ENCODE results near the gene NADK.

Gene NADK, protein sequence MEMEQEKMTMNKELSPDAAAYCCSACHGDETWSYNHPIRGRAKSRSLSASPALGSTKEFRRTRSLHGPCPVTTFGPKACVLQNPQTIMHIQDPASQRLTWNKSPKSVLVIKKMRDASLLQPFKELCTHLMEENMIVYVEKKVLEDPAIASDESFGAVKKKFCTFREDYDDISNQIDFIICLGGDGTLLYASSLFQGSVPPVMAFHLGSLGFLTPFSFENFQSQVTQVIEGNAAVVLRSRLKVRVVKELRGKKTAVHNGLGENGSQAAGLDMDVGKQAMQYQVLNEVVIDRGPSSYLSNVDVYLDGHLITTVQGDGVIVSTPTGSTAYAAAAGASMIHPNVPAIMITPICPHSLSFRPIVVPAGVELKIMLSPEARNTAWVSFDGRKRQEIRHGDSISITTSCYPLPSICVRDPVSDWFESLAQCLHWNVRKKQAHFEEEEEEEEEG

DNA sequence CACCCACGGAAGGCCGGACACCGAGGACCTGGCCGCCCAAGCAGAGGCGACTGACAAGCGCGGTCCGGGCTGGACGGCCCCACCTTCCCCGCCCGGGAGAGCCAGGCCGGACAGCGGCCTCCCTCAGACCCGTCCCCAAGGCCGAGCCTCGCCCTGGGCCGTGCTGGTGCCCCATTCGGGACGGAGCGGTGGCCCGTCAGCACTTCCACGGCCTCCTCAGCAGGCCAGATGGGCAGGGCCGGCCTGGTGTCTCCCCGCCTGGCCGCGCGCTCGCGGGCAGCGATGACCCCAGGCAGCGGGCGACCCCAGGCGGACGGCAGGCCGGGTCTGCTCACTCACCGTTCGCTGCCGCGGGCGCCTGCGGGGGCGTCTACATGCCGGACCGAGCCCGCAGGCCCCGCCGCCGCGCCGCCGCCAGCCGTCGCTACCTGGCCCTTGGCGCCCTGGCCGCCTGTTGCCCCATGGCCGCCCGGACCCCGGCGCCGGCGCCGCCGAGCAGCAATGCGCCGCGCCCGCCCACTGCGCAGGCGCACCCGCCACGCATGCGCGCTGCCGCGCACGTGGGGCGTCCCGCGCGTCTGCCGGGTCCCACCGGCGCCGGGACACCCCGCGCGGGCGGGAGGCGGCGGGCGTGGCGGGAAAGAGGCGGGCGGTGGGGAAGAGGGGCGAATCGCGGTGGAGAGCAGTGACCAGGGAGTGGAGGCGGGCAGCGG, at the start of gene NADK:
Gene NADK, minus strand, starts transcription at position 521 of the 713 bp plus-strand sequence. CDS start 13,064 bp downstream, outside the sequence.
- DNase-seq = peak; percentile 16

DNA sequence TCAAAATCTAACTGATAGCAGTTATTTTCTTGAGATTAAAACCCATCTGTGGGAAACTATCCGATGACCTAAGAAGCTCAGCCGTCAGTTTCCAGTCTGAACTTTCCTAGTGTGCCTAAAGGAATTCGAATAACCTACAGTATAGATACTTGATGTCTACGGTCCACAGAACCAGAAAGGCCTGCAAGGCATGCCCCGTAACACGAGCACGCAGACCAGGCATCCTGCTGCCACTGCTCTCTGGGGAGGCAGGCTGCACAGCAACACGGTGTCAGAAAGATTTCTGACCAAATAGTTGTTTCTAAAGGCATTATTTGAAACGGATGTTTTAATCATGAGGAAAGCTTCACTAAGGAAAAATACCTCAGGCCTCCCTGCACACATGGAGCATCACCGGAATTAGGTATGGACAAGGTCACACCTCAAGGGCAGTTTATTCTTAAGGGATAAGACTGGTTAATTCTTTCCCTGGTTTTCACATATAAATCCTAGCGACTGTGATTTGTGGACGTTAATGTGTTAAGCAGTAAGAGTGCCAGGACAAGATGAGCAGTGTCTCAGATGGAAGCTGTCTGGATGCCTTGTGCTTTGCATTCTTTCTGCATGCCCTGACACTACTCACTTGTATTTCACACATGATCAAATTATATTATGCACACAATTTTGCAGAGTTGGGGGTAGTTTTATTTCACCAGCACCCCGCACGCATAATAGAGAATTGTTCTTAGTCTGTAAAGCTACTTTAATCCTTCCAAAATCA, 49.0 kb upstream of the NADK start:
- DNase-seq = no peak

DNA sequence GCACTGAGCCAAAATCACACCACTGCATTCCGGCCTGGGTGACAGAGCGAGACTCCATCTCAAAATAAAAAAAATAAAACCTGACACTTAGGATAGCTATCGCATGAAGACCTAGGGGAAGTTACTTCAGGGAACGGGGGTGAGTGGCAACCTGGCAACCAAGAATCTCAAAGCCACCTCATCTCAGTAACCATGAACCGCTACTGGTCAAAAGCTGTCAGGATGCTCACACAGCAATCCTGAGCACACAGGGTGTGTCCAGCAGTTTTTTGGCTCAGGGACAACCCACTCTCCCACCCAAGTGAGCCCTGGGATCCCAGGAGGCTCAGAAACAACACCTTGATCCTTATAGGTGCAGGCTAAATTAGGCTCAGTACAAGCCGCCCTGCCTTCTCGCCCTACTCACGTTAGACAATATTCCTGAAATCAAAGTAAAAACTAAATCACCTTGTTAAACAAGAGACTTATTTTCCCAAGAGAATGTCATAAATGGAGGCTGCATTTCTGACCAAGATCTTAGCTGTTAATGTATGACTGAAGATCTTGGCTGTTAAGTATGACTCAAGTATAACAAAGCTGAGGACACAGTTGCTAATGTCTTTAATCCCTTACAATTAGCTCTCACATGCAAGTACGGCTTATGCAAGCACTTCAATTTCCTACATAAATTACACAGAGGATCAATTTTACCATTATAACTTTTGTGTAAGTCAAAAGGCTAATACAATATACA, 48.3 kb upstream of the NADK start:
- no peak for DNase-seq

DNA sequence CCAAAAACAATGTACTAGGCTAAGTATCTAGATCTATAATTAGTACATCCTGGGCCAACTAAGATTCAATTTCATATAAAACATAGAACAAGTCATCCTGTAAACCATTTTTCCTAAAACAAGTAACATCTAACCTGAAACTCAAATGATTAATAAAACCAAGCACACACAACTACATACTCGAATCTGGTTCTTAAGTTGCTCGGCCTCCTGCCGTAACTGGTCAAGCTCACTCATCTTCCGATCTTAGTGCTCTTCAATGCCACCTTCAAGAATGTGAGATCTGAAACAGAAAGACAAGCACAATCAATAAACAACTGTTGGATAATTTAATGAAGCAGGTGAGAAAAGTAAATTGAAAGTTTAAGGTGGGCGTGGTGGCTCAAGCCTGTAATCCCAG, 46.9 kb upstream of the NADK start:
- no peak for DNase-seq

DNA sequence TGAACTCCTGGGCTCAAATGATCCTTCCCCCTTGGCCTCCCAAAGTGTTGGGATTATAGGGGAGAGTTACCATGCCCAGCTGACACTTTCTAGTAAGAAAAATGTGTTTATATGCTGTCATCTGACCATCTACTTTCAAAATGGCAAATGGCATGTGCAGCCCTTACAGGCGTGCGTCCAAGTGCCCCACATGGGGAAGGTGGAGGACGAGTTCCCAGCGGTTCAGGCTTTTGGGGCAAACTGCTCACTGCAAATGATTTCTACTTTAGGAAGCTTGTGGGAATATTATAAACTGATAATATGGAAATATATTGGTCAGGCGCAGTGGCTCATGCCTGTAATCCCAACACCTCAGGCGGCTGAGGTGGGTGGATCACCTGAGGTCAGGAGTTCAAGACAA, 41.5 kb upstream of the NADK start:
- DNase-seq = no peak

DNA sequence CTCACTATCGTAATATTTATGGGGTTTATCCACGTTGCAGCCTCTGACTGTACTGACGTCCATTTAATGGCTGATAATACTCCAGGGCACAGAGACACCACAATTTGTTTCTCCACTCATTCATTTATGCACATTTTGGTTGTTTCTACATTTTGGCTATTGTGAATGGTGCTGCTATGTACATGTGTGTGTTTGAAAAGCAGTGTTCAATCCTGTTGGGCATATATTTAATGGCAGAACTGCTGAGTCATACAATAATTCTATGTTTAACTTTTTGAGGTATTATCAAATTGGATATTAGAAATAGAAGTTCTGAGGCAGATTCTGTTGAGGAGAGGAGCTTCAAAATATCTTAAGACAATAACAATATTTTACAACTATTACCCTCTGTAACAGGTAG, 39.0 kb upstream of the NADK start:
- DNase-seq = no peak

DNA sequence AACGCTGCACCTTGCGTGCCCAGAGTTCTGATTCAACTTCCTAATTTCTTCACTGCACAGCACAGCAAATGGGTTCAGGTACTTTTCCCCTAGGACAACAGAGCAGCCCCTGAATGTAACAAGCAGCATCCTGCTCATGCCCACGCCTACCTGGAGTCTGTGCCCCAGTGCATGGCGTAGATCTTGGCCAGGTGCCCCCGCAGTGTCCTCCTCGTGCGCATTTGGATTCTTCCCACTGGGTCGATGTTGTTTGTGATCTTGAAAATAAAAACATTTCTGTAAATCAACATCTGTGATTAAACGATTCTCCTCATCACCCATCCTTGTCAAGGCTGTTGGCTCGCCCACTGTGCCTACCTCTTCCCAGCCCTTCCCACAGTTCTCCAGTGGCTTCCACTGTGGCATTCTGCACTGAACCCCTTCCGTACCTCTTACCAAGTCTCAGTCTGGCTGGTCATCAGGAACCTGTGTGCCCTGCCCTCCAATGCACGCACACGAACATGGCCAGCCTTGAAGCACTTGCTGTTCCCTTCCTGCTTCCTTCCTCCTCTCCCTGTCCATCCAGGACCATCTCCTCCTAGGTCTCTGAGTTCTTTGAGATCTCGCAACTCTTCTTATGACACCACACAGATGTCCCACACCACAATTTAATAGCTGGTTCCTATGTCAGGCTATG, 37.5 kb upstream of the NADK start:
- DNase-seq = no peak

DNA sequence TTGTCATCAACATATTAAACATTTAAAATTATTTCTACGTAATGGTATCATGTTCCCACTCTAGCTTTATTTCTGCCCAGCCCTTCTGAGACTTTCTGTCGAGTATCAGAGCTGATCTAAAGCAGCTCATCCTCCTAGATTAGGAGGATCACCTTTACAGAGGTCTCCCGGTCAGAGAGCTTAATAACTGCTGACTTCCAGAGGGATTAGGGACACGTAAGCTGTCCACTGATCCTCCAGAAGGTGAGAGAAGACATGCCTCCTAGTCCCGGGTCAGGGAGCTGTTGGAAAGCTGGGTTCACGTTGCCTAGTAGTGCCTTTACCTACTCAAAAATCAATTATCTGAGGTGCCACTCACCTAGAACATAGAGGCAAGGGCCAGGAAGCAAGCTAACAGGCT, 31.2 kb upstream of the NADK start:
- DNase-seq = no peak

DNA sequence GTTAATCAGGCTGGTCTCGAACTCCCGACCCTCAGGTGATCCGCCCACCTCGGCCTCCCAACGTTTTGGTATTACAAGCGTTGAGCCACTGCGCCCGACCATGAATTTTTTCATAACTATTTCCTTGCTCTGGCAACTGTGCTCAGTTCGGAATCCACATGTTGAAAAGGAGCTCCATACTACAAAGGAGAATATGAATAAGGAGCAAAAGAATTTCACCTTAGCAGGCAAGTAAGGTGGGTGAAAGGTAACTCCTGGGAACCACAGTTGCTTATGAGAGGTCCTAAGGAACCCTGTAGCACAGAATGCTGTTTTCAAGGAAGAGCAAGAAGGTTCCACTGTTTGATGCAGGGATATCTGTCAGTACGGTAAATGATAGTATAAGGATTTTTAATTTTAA, 29.9 kb upstream of the NADK start:
- DNase-seq = no peak

DNA sequence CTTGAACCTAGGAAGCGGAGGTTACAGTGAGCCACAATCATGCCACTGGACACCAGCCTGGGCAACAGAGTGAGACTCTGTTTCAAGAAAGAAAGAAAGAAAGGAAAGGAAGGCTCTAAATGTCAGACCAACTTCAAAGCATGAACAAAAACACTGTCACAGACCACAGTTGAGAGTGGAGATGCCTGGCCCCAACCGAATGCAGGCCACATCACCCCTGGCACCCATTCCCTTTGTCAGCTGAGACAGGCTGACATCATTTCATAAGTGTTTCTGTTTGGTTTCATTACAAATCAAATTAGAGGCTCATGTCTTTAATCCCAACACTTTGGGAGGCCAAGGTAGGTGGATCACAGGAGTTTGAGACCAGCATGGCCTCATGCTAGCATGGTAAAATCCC, 28.6 kb upstream of the NADK start:
- no peak for DNase-seq

DNA sequence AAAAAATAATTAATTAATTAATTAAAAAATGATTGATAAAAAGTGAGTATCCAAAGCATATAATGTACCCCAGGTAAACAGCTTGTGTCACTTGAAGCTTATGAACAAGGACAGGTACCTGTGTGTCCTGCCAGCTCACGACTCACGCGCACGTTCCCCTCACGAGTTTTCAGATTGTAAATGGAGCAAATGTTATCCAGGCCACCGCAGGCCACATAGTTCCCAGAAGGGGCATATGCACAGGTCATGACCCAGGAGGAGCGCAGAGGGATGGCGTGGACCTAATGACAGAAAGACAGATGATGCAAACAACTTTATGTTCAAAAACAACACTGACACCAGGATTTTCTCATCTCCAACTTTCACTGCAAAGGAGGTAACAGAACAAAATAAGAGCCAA, 26.0 kb upstream of the NADK start:
- no peak for DNase-seq

DNA sequence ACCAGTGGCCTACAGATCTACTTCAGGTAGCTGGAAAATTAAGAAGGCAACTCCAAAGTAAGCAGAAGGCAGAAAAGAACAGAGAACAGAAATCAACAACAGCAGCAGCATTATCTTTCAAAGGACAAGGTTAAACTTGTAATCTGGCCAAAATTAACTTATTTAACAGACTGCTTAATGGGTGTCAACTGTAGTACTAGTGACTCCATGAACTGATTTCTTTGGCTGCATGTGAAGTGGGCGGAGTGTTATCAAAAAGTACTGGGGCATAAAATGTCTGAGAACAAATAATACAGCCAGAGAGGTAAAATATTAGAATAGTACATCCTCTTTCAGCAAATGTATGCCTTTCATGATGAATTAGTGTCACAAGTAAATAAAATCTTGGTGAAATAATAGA, 24.6 kb upstream of the NADK start:
- no peak for DNase-seq

DNA sequence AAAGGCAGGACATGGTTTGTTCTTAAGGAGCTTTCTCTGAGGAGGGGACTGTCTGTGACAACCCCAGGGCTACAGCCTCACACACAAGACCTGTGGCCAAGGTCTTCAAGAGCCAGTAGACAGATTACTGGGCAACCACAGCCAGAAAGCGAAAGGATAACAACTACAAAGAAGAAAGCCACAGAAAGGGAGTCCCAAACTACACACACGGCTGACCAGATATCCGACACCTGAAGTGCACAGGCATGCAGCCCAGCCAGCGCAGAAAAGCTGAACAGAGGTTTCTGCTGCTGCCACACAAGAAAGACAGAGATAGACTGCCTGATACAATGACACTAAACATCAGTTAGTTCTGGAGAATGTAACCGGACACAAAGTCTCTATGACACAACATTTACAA, 21.4 kb upstream of the NADK start:
- DNase-seq = no peak

DNA sequence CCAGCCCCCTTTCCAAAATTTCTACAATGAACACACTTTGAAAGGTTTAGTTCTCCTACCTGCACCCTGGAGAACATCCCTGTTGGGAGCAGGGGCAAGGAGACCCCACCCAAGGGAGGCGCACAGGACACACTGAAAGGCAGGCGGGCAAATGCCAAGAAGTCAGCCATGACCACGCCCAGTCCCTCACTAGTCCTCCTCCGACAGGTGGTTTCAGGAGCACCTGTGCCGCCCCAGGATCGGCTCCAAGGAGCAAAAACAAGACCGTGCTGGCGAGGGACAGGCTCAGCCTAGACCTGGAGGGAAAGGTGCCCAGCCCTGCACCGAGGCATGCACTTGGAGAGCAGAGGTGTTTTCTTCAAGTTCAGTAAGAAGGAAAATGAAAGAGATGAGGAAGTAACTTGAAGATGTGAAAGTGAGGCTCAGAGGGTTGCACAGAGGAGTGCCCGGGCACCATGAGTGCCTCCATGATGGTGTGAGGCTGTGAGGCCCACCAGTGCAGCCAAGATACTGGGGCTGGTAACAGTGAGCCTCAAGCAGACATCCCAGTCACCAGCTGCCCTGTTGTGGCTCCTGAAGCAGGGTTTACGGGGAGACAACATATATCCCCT, 19.6 kb upstream of the NADK start:
- no peak for DNase-seq

DNA sequence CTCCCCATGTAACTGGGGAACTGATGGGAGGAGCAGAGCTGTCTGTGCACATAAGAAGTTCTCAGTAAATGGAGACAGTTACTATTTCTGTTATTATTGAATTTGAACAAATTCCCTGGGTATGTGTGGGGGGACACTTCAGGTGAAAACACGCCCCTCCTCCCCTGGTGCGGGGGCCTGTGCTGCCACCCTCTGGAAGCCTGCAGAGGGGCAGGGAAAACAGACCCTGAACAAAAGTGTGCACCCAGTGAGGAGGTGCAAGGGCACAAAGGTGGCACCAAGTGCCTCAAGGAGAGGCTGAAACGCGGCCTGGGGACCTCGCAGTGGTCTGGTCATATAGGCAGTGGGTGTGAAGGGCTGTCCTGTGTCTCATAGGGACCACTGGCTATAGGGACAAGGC, 18.2 kb upstream of the NADK start:
- DNase-seq = no peak

DNA sequence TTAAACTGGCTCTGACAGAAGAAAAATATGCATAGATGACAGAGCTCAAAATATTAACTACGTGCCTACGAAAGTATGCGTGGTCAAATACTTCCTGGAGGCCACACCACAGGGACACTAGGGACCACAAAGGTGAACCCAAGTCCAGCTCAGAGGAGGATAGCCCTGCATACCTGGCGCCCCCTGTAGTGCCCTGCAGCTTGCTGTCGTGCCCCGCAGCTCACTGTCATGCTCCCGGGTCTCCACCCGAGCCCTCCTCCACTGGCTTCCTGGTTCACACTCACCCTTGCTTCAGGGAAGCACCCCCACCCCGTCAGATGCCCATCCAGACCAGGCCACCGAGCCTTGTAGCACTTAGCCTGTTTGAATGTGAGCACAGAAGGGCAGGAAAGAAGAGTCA, 16.7 kb upstream of the NADK start:
- no peak for DNase-seq

DNA sequence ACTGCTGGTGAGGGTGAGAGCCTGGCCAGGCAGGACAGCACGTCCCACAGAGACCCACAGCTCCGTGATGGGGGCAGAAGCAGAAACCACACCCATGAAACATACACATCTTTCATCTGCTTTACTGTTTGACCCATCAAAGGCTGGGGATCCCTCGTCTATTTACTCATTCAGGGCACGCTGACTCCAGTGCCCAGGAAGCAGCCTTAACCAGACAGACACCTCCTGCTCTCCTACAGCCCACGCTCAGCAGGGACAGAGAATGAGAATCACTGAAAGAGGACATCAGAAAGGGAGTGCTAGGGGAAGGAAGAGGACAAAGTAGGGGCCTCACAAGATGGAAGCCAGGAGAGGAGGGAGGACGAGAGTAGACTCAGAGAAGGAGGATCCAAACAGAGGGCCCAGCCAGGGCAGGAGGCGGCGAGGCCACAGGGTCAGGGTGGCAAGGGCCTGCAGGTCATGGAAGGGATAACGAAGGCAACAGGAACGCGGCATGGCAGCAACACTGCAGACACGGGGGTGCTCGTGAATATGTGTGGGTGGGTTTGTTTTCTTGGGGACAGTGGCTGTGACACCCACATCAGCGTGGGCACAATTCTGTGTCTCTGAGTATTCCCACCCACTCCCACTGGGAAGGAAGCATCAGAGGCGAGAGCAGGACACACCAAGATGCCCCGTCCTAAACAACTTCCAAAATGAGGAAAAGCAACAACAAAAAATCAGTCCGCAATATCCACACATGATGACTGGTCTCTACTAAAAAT, 15.4 kb upstream of the NADK start:
- no peak for DNase-seq

DNA sequence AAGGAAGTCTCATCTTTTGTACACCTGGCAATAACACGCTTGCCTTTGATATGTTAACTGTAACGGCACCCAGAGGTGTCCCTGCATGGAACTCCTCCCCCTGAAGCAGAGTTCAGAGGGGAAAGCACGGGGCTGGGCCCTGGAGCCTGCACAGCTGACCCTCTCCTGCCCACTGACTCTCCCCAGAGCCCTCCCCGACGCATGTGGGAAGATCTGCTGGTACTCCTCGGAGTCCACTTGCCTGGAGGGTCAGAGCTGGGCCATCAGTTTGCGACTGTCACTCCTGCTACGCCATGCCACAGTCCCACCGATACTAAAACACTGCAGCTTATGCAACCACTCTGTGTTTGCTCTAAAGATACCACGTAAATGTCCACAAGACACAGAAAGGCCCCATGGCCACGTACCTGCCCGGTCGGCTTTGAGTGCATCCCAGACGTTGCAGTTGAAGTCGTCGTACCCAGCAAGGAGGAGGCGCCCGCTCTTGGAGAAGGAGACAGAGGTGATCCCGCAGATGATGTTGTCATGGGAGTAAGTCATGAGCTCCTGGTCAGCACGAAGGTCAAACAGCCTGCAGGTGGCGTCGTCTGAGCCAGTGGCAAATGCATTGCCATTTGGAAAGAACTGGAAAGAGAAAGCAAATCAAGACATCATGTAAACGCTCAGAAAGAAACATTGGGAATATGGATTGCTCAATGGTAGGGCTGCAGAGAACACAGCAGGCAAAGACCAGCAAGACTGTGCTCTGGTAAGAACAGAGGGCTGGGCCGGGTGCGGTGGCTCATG, 10.6 kb upstream of the NADK start:
- DNase-seq = no peak

DNA sequence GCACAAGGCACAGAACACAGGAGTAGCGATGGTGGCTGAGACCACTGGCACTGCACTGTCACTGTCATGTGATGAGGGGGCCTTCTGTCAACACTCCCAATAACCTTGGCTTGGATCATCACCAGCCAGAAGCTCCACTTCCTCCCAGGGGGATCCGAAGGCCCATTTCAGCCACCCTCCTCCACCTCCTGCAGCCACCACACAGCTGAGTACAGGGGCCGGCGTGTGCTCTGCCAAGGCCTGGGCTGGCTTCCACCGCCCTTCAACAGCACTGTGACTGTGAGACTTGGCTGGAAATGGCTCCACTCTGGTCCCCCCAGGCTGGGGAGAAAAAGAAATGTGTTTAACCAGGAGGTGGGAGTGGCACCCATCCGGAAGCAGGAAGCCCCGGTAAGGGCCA, 9.9 kb upstream of the NADK start:
- no peak for DNase-seq

DNA sequence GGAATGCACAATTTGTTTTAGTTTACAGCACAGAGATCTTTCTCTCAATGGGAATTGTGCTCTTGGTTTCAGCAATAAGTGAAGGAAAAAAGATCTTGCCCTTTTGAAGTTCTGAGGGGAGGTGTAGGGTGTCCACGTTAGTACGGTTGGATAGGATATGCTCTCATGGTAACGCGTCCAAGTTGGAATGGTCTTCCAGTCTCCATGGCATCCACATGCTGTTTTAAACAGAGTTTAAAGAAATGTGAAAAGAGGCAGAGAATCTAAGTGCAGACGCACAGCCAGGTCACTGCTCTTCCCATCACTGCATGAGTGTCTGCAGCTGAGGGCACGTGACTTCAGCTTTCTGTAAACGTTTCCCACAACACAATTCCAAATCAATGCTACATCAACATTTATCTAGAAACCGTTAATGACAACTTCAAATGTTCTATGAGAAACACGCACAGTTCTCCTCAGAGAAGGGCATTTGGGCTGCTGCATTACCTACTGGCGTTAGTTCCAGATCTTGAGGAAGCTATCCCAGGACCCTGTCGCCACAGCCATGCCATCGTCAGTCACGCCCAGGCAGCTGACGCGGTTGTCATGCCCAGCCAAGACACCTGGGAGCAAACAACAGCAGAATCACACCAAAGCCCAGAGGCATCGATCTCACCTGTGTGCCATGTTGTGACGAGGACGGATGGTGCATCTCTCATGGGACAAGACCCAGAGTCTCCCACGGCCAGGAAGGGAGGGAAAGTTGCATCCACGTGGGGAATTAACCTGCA, 8.8 kb upstream of the NADK start:
- no peak for DNase-seq
